H1 (cell line): ENCODE results near the gene DISP3. TPM values are rescaled to one million over a fixed set of nuclear protein-coding genes. Genes with fewer than 3 reads are reported as not detected.

Experiments
- CTCF ChIA-PET: fragments of 300-600 bp; sonication (Branson Sonifier 250); formaldehyde crosslinking; loops from one replicate; lab custom pipeline; 2021; ENCODE audit not compliant: partially characterized antibody; lab: Charles Lee
- POLR2A ChIA-PET: fragments of 300-600 bp; sonication (Branson Sonifier 250); formaldehyde crosslinking; loops from one replicate; lab custom pipeline; 2021; ENCODE audit warnings: inconsistent platforms; ENCODE audit not compliant: partially characterized antibody; lab: Charles Lee
- DNase-seq, 2 experiments: peaks; one replicate each; pipeline versions ENCODE4 v3.0.0 to v3.0.0-alpha.2; 2010 to 2022; ENCODE audit warnings: low spot score in 2 of 2, low read depth in 1 of 2, mixed read lengths in 1 of 2
- FAIRE-seq: peaks from 2 replicates; lab custom pipeline; 2011; peaks lifted over from hg19 to GRCh38; lab: Jason Lieb, UNC
- H2AFZ ChIP-seq: 2 replicates; pipeline ENCODE4 v1.8.1; 2012; ENCODE audit warnings: low read length, inconsistent platforms
- H2AK5ac ChIP-seq: 2 replicates; pipeline ENCODE4 v1.6.1; 2013; ENCODE audit warnings: low read depth, low read length
- H2BK120ac ChIP-seq: replicated peaks from 2 replicates; pipeline ENCODE3; 2013; ENCODE audit warnings: low read depth, low read length, inconsistent platforms
- H2BK12ac ChIP-seq: 2 replicates; pipeline ENCODE4 v1.6.1; 2013; ENCODE audit warnings: low read depth, low read length
- H2BK15ac ChIP-seq: 2 replicates; pipeline ENCODE4 v1.6.1; 2013; ENCODE audit warnings: low read length
- H2BK20ac ChIP-seq: 2 replicates; pipeline ENCODE4 v1.6.1; 2013; ENCODE audit warnings: low read length
- H2BK5ac ChIP-seq: 2 replicates; pipeline ENCODE4 v1.6.1; 2013; ENCODE audit warnings: low read depth, low read length
- H3K14ac ChIP-seq: 2 replicates; pipeline ENCODE4 v1.6.1; 2013; ENCODE audit warnings: inconsistent platforms; ENCODE audit not compliant: insufficient read length
- H3K18ac ChIP-seq: 2 replicates; pipeline ENCODE4 v1.6.1; 2013; ENCODE audit warnings: low read length; ENCODE audit errors: extremely low read depth
- H3K23ac ChIP-seq: 2 replicates; pipeline ENCODE4 v1.6.1; 2013; ENCODE audit warnings: inconsistent platforms; ENCODE audit not compliant: insufficient read length
- H3K23me2 ChIP-seq: 2 replicates; pipeline ENCODE4 v1.6.1; 2013; ENCODE audit warnings: low read depth, low read length
- H3K27ac ChIP-seq: 2 replicates; pipeline ENCODE4 v1.6.1; 2011; ENCODE audit warnings: low read depth, low read length, inconsistent platforms
- H3K27me3 ChIP-seq, 4 experiments: replicated peaks in 1 of 4; 1 replicate in 1 of 4; 2 replicates in 3 of 4; pipeline versions ENCODE4 v1.6.1 to v1.8.1; 2011 to 2013; ENCODE audit warnings: low read length in 3 of 4, mild to moderate bottlenecking in 3 of 4, inconsistent platforms in 2 of 4, mixed read lengths in 2 of 4, moderate library complexity in 1 of 4; ENCODE audit not compliant: control insufficient read depth in 3 of 4, insufficient read depth in 3 of 4; ENCODE audit errors: extremely low read depth in 1 of 4
- H3K36me3 ChIP-seq, 4 experiments: 2 replicates each; pipeline versions ENCODE4 v1.6.1 to v1.8.1; 2011 to 2013; ENCODE audit warnings: mild to moderate bottlenecking in 4 of 4, low read length in 3 of 4, moderate library complexity in 2 of 4, control low read depth in 1 of 4, inconsistent platforms in 1 of 4; ENCODE audit not compliant: insufficient read depth in 4 of 4, control insufficient read depth in 2 of 4
- H3K4ac ChIP-seq: replicated peaks from 2 replicates; pipeline ENCODE3; 2013; ENCODE audit warnings: low read length, low read depth, mixed read lengths, inconsistent platforms; ENCODE audit not compliant: insufficient read length
- H3K4me1 ChIP-seq, 4 experiments: replicated peaks in 1 of 4; 1 replicate in 1 of 4; 2 replicates in 3 of 4; pipeline versions ENCODE4 v1.6.1 to v1.8.1; 2011 to 2013; ENCODE audit warnings: low read length in 3 of 4, inconsistent platforms in 2 of 4, mixed read lengths in 1 of 4; ENCODE audit not compliant: insufficient read depth in 4 of 4, control insufficient read depth in 3 of 4
- H3K4me2 ChIP-seq, 2 experiments: 2 replicates each; pipeline versions ENCODE4 v1.6.1 to v1.8.1; 2011 to 2013; ENCODE audit warnings: low read depth in 2 of 2, low read length in 2 of 2, control low read depth in 1 of 2, inconsistent platforms in 1 of 2, mild to moderate bottlenecking in 1 of 2; ENCODE audit not compliant: insufficient read depth in 1 of 2
- H3K4me3 ChIP-seq, 4 experiments: fragments of 200-600, 300-600 bp in 1 of 4; sonication (generic), shearing (Covaris generic), sonication (Bioruptor Twin) in 1 of 4; 2 replicates each; pipeline versions ENCODE4 v1.5.1 to v1.8.1; 2011 to 2016; ENCODE audit warnings: low read length in 4 of 4, low read depth in 3 of 4, control low read depth in 2 of 4, inconsistent platforms in 2 of 4, mild to moderate bottlenecking in 2 of 4, mixed read lengths in 1 of 4, moderate library complexity in 1 of 4; ENCODE audit not compliant: insufficient read depth in 2 of 4; ENCODE audit errors: extremely low read depth in 1 of 4
- H3K56ac ChIP-seq: replicated peaks from 2 replicates; pipeline ENCODE3; 2013; ENCODE audit warnings: low read depth, mild to moderate bottlenecking, mixed read lengths, low read length, inconsistent platforms; ENCODE audit not compliant: insufficient read length
- H3K79me1 ChIP-seq: 2 replicates; pipeline ENCODE4 v1.6.1; 2013; ENCODE audit warnings: low read depth, low read length, control low read depth
- H3K79me2 ChIP-seq, 2 experiments: 2 replicates each; pipeline versions ENCODE4 v1.6.1 to v1.8.1; 2012 to 2013; ENCODE audit warnings: low read length in 2 of 2, mild to moderate bottlenecking in 2 of 2, inconsistent platforms in 1 of 2; ENCODE audit not compliant: insufficient read depth in 2 of 2, control insufficient read depth in 1 of 2
- H3K9ac ChIP-seq, 4 experiments: replicated peaks in 1 of 4; 1 replicate in 1 of 4; 2 replicates in 3 of 4; pipeline versions ENCODE4 v1.6.1 to v1.8.1; 2011 to 2013; ENCODE audit warnings: low read depth in 3 of 4, low read length in 3 of 4, control low read depth in 2 of 4, mild to moderate bottlenecking in 2 of 4, moderate library complexity in 2 of 4, inconsistent platforms in 1 of 4; ENCODE audit errors: extremely low read depth in 1 of 4
- H3K9me3 ChIP-seq, 2 experiments: 2 replicates each; pipeline versions ENCODE4 v1.6.1 to v1.8.1; 2012 to 2013; ENCODE audit warnings: mild to moderate bottlenecking in 2 of 2, moderate library complexity in 2 of 2, control low read depth in 1 of 2, inconsistent platforms in 1 of 2, low read depth in 1 of 2, low read length in 1 of 2, mixed read lengths in 1 of 2; ENCODE audit not compliant: insufficient read depth in 2 of 2
- H4K20me1 ChIP-seq, 2 experiments: replicated peaks in 1 of 2; 2 replicates each; pipeline versions ENCODE3 to v1.8.1; 2011 to 2013; ENCODE audit warnings: inconsistent platforms in 2 of 2, low read length in 2 of 2, mild to moderate bottlenecking in 1 of 2; ENCODE audit not compliant: insufficient read depth in 2 of 2, control insufficient read depth in 1 of 2
- H4K5ac ChIP-seq: 2 replicates; pipeline ENCODE4 v1.6.1; 2013; ENCODE audit warnings: low read length, low read depth, mixed read lengths, inconsistent platforms; ENCODE audit not compliant: insufficient read length
- H4K8ac ChIP-seq: 2 replicates; pipeline ENCODE4 v1.8.0; 2013; ENCODE audit warnings: mild to moderate bottlenecking, moderate library complexity, low read length, inconsistent platforms; ENCODE audit not compliant: insufficient read depth; ENCODE audit errors: extremely low read depth
- H4K91ac ChIP-seq: replicated peaks from 2 replicates; pipeline ENCODE3; 2013; ENCODE audit warnings: low read length, mixed read lengths, inconsistent platforms; ENCODE audit not compliant: insufficient read length
- ATF2 ChIP-seq: IDR thresholded peaks from 2 replicates; pipeline ENCODE4 v1.6.1; 2012; ENCODE audit warnings: low read length, inconsistent platforms
- CEBPB ChIP-seq: IDR thresholded peaks from 2 replicates; pipeline ENCODE4 v1.6.1; 2012; ENCODE audit warnings: low read depth, low read length
- GTF2F1 ChIP-seq: IDR thresholded peaks from 2 replicates; pipeline ENCODE4 v1.6.1; 2012; ENCODE audit warnings: low read depth, low read length, improper control_type of control experiment, borderline replicate concordance
- POU5F1 ChIP-seq: IDR thresholded peaks from 2 replicates; pipeline ENCODE4 v1.6.1; 2011; ENCODE audit warnings: low read depth, mild to moderate bottlenecking, low read length, moderate library complexity
- RAD21 ChIP-seq, 2 experiments: IDR thresholded peaks in 1 of 2; conservative IDR thresholded peaks in 1 of 2; 2 replicates each; pipeline ENCODE4 v1.6.1; 2011; ENCODE audit warnings: low read depth in 2 of 2, low read length in 2 of 2, improper control_type of control experiment in 1 of 2, inconsistent platforms in 1 of 2, mild to moderate bottlenecking in 1 of 2, moderate library complexity in 1 of 2
- RNF2 ChIP-seq: fragments of 200-900, 300-1000 bp; sonication (generic); IDR thresholded peaks from 2 replicates; pipeline ENCODE4 v1.7.1; 2016; ENCODE audit warnings: borderline replicate concordance, low read depth, mild to moderate bottlenecking, antibody characterized with exemption, low read length; ENCODE audit not compliant: poor library complexity, severe bottlenecking; ENCODE audit errors: missing control alignments
- SP4 ChIP-seq: IDR thresholded peaks from 2 replicates; pipeline ENCODE4 v1.6.1; 2012; ENCODE audit warnings: low read length, inconsistent platforms
- TAF1 ChIP-seq: IDR thresholded peaks from 2 replicates; pipeline ENCODE4 v1.6.1; 2011; ENCODE audit warnings: mild to moderate bottlenecking, low read depth, low read length
- ZNF274 ChIP-seq: IDR thresholded peaks from 2 replicates; pipeline ENCODE4 v1.7.0; 2012; ENCODE audit warnings: low read length, borderline replicate concordance; ENCODE audit errors: extremely low read depth
- WGBS, 2 experiments: shearing (Covaris generic) in 1 of 2; methylation state at CpG; one replicate each; pipeline versions ENCODE4 v1.1.6 to v1.1.7; 2013 to 2015; ENCODE audit warnings: low lambda C conversion rate in 2 of 2, mixed read lengths in 2 of 2, inconsistent platforms in 1 of 2, low coverage in 1 of 2, missing lambda C conversion rate in 1 of 2; ENCODE audit not compliant: insufficient replicate concordance in 2 of 2, insufficient coverage in 1 of 2, insufficient read length in 1 of 2; ENCODE audit errors: extremely low coverage in 1 of 2, missing lambda C conversion rate in 1 of 2; 5-methylcytosine and 5-hydroxymethylcytosine counted together
- polyA plus RNA-seq, 7 experiments: library from polyadenylated mRNA; depleted of rRNA in 3 of 7; stranded (reverse) in 5 of 7; unstranded in 2 of 7; fragments of >200 nt in 5 of 7; fragments of 200-250 nt in 2 of 7; gene quantifications; 1 replicate in 5 of 7; 2 replicates in 1 of 7; 4 replicates in 1 of 7; pipeline versions ENCODE4 v1.2.1 to v1.2.3, GENCODE V29; 2011 to 2013; ENCODE audit warnings: missing spikeins in 2 of 7, mixed read lengths in 2 of 7
- total RNA-seq: library from RNA; stranded (reverse); fragmentation: NEBNext Ultra II Directional; extraction: Animal tissue kit (Norgen Biotek cat#: 25700); gene quantifications from 2 replicates; pipeline ENCODE4 v1.2.1, GENCODE V29; 2021

DISP3 gene
- total and polyA plus RNA-seq, 2 of the 8 experiments (the other 6 are each of a cell fraction or from before 2014, with no cell fraction given) = 3.4 to 4.6 TPM

- no peak overlapping the region for H2BK20ac ChIP-seq
- no peak overlapping the region for H3K4ac ChIP-seq
- no peaks in the 10 kb centered on the region for H3K23me2 ChIP-seq
- H3K9me3 ChIP-seq = no peaks in the 10 kb centered on the region
- no peak overlapping the region for H2BK15ac ChIP-seq
- H4K8ac ChIP-seq = no peak overlapping the region
- H3K4me3 ChIP-seq = no peak overlapping the region
- peaks cover 0 to 3% (median 2%) of the 10 kb centered on the region in 4 experiments; a peak in 4 of 7 replicates for H3K4me1 ChIP-seq
- no peak overlapping the region for H3K23ac ChIP-seq
- H2BK12ac ChIP-seq = no peak overlapping the region
- H2AFZ ChIP-seq = no peak overlapping the region
- H3K36me3 ChIP-seq = no peaks in the 10 kb centered on the region
- no peak overlapping the region for H4K5ac ChIP-seq
- no peak overlapping the region; the same call in 1 of the 2 replicates for H2BK5ac ChIP-seq
- no peak overlapping the region for H3K27ac ChIP-seq
- FAIRE-seq (no peak), DNase-seq (no peak)
- H3K18ac ChIP-seq = no peak overlapping the region
- no peak overlapping the region for H3K4me2 ChIP-seq
- H3K14ac ChIP-seq = no peak overlapping the region
- H2BK120ac ChIP-seq = no peak overlapping the region
- H2AK5ac ChIP-seq = no peak overlapping the region
- WGBS, 2 experiments = 89% methylated on average over 21 of the region's 21 CpGs; no CpG with 5 or more reads in 1 of the 2 experiments
- ChIA-PET CTCF (interaction anchor here (1.3 to 1.4 kb wide), 2 partner anchors 13 to 61 kb away, joined by 3 to 4 read pairs; no protein-coding TSS in a partner anchor), POLR2A (no interaction called here)
- no peak overlapping the region for H3K9ac ChIP-seq
- H4K91ac ChIP-seq = no peak overlapping the region
- no peaks in the 10 kb centered on the region for H3K79me2 ChIP-seq
- no peaks in the 10 kb centered on the region for H4K20me1 ChIP-seq
- H3K79me1 ChIP-seq = no peaks in the 10 kb centered on the region
- H3K56ac ChIP-seq = no peak overlapping the region
- H3K27me3 ChIP-seq = no peaks in the 10 kb centered on the region; a peak in 1 of 7 replicates
- TF ChIP-seq SP4 (no peak), CEBPB (no peak), RAD21 (IDR thresholded peaks at IDR 0.05 in 1 of 2, conservative IDR thresholded peaks at IDR 0.05 in 1 of 2; ENCODE audit: low read depth in 2 of 2, low read length in 2 of 2) (no peak), GTF2F1 (no peak), ZNF274 (no peak), ATF2 (no peak), RNF2 (no peak), POU5F1 (no peak), TAF1 (no peak)
Measured at GRCh38 chr1:11533790-11534787, 55.1 kb downstream of the DISP3 start.
